Calu3 (cell line): ENCODE results near the gene TSPAN11. TPM values are rescaled to one million over a fixed set of nuclear protein-coding genes. Genes with fewer than 3 reads are reported as not detected.

Source experiments
- BruUV-seq: library from RNA; stranded (reverse); fragments of 400-500 nt; replicated peaks from 2 replicates; lab custom pipeline; 2021; lab: Mats Ljungman, UMichigan
- CTCF ChIA-PET: fragments of 300-600 bp; sonication (Branson Sonifier 250); formaldehyde crosslinking; loops from one replicate; lab custom pipeline; 2022; ENCODE audit warnings: antibody characterized with exemption; lab: Charles Lee
- DNase-seq: peaks from one replicate; pipeline ENCODE4 v3.0.0; 2022
- H3K27ac Mint-ChIP-seq: one replicate; pipeline ENCODE4 v1.8.0; 2022; ENCODE audit warnings: mixed read lengths; ENCODE audit not compliant: unreplicated experiment
- H3K27me3 Mint-ChIP-seq: one replicate; pipeline ENCODE4 v1.8.0; 2022; ENCODE audit warnings: mixed read lengths; ENCODE audit not compliant: unreplicated experiment
- H3K36me3 Mint-ChIP-seq: one replicate; pipeline ENCODE4 v1.8.0; 2022; ENCODE audit warnings: mild to moderate bottlenecking, moderate library complexity, mixed read lengths; ENCODE audit not compliant: insufficient read depth, unreplicated experiment
- H3K4me1 Mint-ChIP-seq: one replicate; pipeline ENCODE4 v1.8.0; 2022; ENCODE audit warnings: mild to moderate bottlenecking, low read depth, mixed read lengths; ENCODE audit not compliant: unreplicated experiment
- H3K4me3 Mint-ChIP-seq: one replicate; pipeline ENCODE4 v1.8.0; 2022; ENCODE audit warnings: mild to moderate bottlenecking, low read depth, moderate library complexity, mixed read lengths; ENCODE audit not compliant: unreplicated experiment
- H3K9me3 Mint-ChIP-seq: one replicate; pipeline ENCODE4 v1.8.0; 2022; ENCODE audit warnings: low read depth, mixed read lengths; ENCODE audit not compliant: unreplicated experiment
- CTCF ChIP-seq: fragments of 200-600 bp; IDR thresholded peaks from one replicate; pipeline ENCODE4 v1.8.0; 2022; ENCODE audit warnings: antibody characterized with exemption; ENCODE audit not compliant: unreplicated experiment
- intact Hi-C: fragments of 100-400 bp; cut with micrococcal nuclease; formaldehyde crosslinking; loops from one replicate; pipeline ENCODE4 v1.10.0; 2022; ENCODE audit not compliant: unreplicated experiment
- total RNA-seq: library from RNA; stranded (reverse); gene quantifications from 2 replicates; pipeline ENCODE4 v1.2.3, GENCODE V29; 2022

The TSPAN11 gene
- total RNA-seq, 1 experiment from 2014 or later, result not detected

- intact Hi-C loops, result no loop called here
- Mint-ChIP-seq H3K27me3 (no peaks in the 10 kb centered on the region), H3K27ac (no peak overlapping the region), H3K9me3 (no peaks in the 10 kb centered on the region), H3K4me1 (no peaks in the 10 kb centered on the region), H3K4me3 (no peak overlapping the region), H3K36me3 (no peaks in the 10 kb centered on the region)
- TF ChIP-seq CTCF, result no peak
- BruUV-seq, result no TSS peak
- no peak for DNase-seq
- CTCF ChIA-PET, result interaction anchor here (1.0 kb wide), 1 partner anchor 10 kb away, joined by 3 read pairs; no protein-coding TSS in a partner anchor
Observed at GRCh38 chr12:30990776-30991175, 64.2 kb downstream of the TSPAN11 start.

DNA sequence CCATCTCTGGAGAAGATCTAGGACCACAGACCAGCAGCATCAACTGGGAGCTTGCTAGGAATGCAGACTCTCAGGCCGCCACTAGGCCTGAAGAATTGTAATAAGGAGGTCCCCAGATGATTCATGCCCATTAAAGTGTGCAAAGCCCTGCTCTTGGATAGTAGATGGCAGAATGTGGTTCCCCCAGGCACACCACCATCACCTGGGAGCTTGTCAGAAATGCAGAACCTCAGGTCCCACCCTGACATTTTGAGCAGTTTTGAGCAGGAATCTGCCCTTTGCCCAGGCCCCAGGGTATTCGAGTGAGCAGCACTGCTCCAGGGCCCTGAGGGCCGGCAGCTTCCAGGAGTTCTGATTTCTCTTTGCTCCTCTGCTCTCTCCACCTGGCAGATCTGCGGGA is 64.9 kb downstream of the TSPAN11 start:
- Mint-ChIP-seq H3K27me3 (no peaks in the 10 kb centered on the region), H3K9me3 (no peaks in the 10 kb centered on the region), H3K4me1 (no peaks in the 10 kb centered on the region), H3K27ac (no peak overlapping the region), H3K4me3 (no peak overlapping the region), H3K36me3 (no peaks in the 10 kb centered on the region)
- no TSS peak for BruUV-seq
- no peak for TF ChIP-seq CTCF
- no peak for DNase-seq
- intact Hi-C loops, result no loop called here
- CTCF ChIA-PET, result interaction anchor here (1.0 kb wide), 1 partner anchor 10 kb away, joined by 3 read pairs; no protein-coding TSS in a partner anchor

- intact Hi-C loops, result no loop called here
- no peak overlapping the region for H3K4me3 Mint-ChIP-seq
- H3K4me1 Mint-ChIP-seq, result no peaks in the 10 kb centered on the region
- H3K27ac Mint-ChIP-seq, result no peak overlapping the region
- CTCF ChIA-PET, result no interaction called here
- no peaks in the 10 kb centered on the region for H3K9me3 Mint-ChIP-seq
- no peaks in the 10 kb centered on the region for H3K27me3 Mint-ChIP-seq
- no peak for DNase-seq
- H3K36me3 Mint-ChIP-seq, result no peaks in the 10 kb centered on the region
- TF ChIP-seq CTCF, result no peak
- no TSS peak for BruUV-seq
Observed at GRCh38 chr12:30992381-30992780, 65.8 kb downstream of the TSPAN11 start.

DNA sequence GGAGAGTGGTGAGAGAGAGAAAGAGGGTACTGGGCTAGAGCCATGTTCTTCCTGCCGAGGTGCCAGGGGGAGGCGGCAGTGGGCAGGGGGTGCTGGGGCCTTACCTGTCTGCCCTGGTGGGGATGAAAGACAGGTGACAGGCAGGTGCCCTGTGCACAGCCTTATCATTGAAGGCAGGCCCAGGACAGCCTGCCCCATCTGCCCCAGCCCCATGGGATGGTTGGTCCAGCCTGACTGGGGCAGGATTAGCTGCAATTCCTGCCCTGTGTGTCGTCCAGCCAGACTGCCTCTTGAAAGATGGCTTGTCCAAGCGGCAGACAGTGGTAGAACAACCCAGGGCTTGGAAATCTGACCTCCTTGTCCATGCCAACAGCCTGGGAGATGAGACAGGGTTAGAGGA is 67.2 kb downstream of the TSPAN11 start:
- no peak for DNase-seq
- Mint-ChIP-seq H3K9me3 (no peaks in the 10 kb centered on the region), H3K27me3 (no peaks in the 10 kb centered on the region), H3K4me1 (no peaks in the 10 kb centered on the region), H3K27ac (no peak overlapping the region), H3K4me3 (no peak overlapping the region), H3K36me3 (no peaks in the 10 kb centered on the region)
- no peak for TF ChIP-seq CTCF
- CTCF ChIA-PET, result no interaction called here
- BruUV-seq, result no TSS peak
- intact Hi-C loops, result no loop called here
